Bronchial epithelial cell (primary cell): Measurements from ENCODE around the gene PGC. TPM values are rescaled to one million over a fixed set of nuclear protein-coding genes. Genes with fewer than 3 reads are reported as not detected.
A peak's percentile ranks its signal among the peaks of the same experiment; 100 is the strongest.

Experiments used
- DNase-seq: peaks from one replicate; pipeline ENCODE4 v3.0.0-alpha.2; 2010; ENCODE audit warnings: low read depth
- FAIRE-seq: peaks from 2 replicates; lab custom pipeline; 2011; peaks lifted over from hg19 to GRCh38; lab: Jason Lieb, UNC
- H3K27me3 ChIP-seq: 2 replicates; pipeline ENCODE4 v1.5.1; 2011; ENCODE audit warnings: low read length; ENCODE audit not compliant: control insufficient read depth, insufficient read depth
- H3K36me3 ChIP-seq: 2 replicates; pipeline ENCODE4 v1.5.1; 2011; ENCODE audit warnings: low read length; ENCODE audit not compliant: control insufficient read depth, insufficient read depth
- H3K4me3 ChIP-seq: 2 replicates; pipeline ENCODE4 v1.5.1; 2011; ENCODE audit warnings: mild to moderate bottlenecking, low read depth, low read length, control low read depth
- total RNA-seq: library from RNA; depleted of rRNA; stranded (reverse); fragments of >200 nt; gene quantifications from 2 replicates; pipeline ENCODE4 v1.2.1, GENCODE V29; 2014
- TF ChIP-seq, protein P1 (sequence below): IDR thresholded peaks from 2 replicates; pipeline ENCODE4 v1.5.1; 2011; ENCODE audit warnings: mild to moderate bottlenecking, moderate library complexity, low read length, control low read depth, inconsistent platforms; ENCODE audit not compliant: insufficient read depth, severe bottlenecking

Gene PGC
- total RNA-seq, 1 donor from 2014 or later, result not detected

DNA sequence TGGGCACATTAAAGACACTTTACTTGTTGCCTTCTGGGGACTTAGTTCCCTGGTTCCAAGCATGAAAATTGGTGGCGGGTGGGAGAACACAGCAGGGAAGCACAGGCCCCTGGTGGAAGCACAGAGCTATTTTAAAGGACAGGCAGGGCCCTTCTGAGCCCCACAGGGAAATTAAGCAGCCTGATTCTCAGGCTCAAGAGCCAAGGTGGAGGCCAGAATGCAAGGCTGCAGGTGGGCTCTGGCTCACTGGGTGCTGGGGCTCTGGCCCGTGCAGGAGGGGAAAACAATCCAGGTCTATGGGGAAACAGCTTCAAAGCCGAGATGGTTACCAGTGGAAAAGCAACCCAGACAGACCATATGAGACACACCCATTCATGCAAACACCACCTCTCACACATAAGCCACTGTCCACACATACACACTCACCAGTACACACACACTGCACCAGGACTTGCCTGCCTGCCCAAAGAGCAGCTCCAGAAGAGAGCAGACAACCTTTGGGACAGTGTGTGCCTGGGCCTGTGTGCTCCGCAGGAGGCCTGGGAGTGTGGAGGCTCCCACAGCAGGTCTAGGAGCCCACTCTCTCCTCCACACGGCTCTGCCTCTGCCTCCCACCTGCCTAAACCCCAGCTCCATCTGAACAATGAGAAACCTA lies 42.4 kb downstream of the PGC start:
- Histone ChIP-seq H3K36me3 (peaks cover 7% of the 10 kb centered on the region), H3K27me3 (no peaks in the 10 kb centered on the region), H3K4me3 (no peak overlapping the region)
- TF ChIP-seq, protein P1, sequence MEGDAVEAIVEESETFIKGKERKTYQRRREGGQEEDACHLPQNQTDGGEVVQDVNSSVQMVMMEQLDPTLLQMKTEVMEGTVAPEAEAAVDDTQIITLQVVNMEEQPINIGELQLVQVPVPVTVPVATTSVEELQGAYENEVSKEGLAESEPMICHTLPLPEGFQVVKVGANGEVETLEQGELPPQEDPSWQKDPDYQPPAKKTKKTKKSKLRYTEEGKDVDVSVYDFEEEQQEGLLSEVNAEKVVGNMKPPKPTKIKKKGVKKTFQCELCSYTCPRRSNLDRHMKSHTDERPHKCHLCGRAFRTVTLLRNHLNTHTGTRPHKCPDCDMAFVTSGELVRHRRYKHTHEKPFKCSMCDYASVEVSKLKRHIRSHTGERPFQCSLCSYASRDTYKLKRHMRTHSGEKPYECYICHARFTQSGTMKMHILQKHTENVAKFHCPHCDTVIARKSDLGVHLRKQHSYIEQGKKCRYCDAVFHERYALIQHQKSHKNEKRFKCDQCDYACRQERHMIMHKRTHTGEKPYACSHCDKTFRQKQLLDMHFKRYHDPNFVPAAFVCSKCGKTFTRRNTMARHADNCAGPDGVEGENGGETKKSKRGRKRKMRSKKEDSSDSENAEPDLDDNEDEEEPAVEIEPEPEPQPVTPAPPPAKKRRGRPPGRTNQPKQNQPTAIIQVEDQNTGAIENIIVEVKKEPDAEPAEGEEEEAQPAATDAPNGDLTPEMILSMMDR, result no peak
- no peak for DNase-seq
- FAIRE-seq, result no peak

DNA sequence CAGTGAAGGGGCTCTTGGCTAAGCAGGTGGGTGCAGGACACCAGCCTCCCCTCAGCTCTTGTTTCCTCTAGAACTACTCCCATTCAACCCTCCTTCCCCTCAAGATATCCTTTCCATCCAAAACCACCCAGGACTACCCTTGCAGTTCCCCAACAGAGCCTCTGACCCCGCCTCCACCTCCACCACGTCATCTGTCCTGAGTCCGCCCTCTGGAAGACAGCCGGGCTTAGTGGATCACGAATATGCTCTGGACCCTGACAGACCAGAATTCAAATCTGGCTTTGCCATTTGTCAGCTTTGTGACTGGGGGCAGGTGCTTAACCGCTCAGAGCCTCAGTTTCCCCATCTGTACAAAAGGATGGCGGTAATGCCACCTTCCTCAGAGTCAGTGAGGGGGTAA lies 43.2 kb downstream of the PGC start:
- Histone ChIP-seq H3K4me3 (no peak overlapping the region), H3K36me3 (peaks cover 9% of the 10 kb centered on the region), H3K27me3 (no peaks in the 10 kb centered on the region)
- FAIRE-seq (no peak), DNase-seq (no peak)
- TF ChIP-seq, protein P1, result no peak

- DNase-seq (no peak), FAIRE-seq (no peak)
- Histone ChIP-seq H3K27me3 (no peaks in the 10 kb centered on the region), H3K4me3 (no peak overlapping the region), H3K36me3 (peaks cover 9% of the 10 kb centered on the region)
- TF ChIP-seq, protein P1, result no peak
Observed at GRCh38 chr6:41702771-41703494, 44.3 kb downstream of the PGC start.

- no peaks in the 10 kb centered on the region for H3K27me3 ChIP-seq
- FAIRE-seq (no peak), DNase-seq (no peak)
- H3K4me3 ChIP-seq, result no peak overlapping the region
- TF ChIP-seq, protein P1, result no peak
- peaks cover 9% of the 10 kb centered on the region for H3K36me3 ChIP-seq
Observed at GRCh38 chr6:41702089-41702745, 45.0 kb downstream of the PGC start.

DNA sequence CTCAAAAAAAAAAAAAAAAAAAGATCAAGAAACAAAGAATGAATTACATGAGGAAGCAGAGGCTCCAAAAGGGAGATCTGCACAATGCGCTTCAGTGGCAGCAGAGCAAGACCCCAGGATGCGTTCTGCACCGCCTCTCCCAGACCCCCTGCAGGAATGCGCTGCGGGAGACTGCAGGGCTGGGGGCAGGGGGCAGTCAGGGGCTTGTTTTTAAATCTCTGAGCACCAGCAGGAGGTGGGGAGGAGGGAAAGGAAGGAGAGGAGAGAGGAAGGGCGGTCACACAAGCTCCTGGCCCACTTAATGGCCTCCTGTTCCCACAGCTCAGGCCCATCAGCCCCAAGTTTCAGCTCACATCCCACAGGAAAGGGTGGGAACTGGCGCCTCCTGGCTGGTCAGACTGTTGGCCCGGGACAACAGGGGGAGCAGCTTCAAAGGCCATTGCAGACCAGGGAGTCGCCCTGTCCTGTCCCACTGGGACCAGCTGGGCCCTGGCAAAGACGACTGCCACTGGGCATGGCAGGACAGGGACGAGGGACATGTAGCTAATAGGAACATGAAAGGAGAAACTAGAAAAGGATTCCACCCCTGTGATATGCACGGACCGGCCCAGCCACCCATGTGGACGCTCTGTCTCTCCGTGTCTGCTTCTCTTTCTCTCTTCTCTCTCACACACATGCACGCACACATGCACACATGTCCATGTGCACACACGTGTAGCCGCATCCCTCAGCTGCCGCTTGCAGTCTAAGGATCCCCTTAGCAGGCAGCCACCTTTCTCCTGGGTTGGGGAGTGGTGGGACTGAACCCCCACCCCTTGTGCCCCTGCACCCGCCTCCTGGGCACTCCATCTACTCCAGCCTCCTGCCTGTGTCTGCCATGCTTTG lies 46.5 kb downstream of the PGC start:
- H3K36me3 ChIP-seq, result peaks cover 11% of the 10 kb centered on the region
- peak; percentile 66 for FAIRE-seq
- TF ChIP-seq, protein P1, result no peak

More for the DNA sequence above, 46.5 kb downstream of the PGC start:
- Histone ChIP-seq H3K4me3 (no peak overlapping the region), H3K27me3 (no peaks in the 10 kb centered on the region)
- no peak for DNase-seq
